HG03108 (cell line): ENCODE results near the gene KRTAP3-1.

Experiments used
- ATAC-seq: cut with Tn5 transposase; IDR thresholded peaks from one replicate; pipeline ENCODE4 v1.9.1; 2021; ENCODE audit warnings: moderate library complexity; ENCODE audit not compliant: unreplicated experiment

The KRTAP3-1 gene

GRCh38 chr17:40980596-40980995 is 28.3 kb downstream of the KRTAP3-1 start:
- no peak for ATAC-seq

GRCh38 chr17:40980117-40980516 is 28.8 kb downstream of the KRTAP3-1 start:
- ATAC-seq, result no peak

DNA sequence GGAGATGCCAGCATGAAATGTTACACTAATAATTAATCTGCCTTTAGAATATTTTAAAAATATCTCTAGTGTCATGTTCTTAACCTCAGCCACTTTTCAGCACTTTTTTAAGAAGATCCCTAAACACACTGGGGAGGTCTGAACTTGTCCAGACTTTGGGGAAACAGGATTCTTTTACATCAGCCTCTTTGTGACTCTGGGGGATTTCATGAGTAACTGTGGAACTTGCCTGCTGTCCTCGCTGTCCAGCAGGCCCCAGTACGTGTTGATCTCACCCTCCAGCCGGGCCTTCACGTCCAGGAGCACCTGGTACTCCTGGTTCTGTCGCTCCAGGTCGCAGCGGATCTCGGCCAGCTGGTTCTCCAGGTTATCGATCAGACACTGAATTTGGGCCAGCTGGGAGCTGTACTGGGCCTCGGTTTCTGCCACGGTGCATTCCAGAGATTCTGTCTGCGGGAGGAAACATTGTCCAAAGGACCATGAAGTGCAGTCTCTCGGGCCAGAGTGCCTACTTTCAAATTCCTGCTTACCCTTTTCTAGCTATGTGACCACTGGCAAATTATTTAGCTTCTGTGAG is 30.3 kb downstream of the KRTAP3-1 start:
- no peak for ATAC-seq

- no peak for ATAC-seq
These were observed 33.4 kb downstream of the KRTAP3-1 start for GRCh38 chr17:40975516-40975915.

DNA sequence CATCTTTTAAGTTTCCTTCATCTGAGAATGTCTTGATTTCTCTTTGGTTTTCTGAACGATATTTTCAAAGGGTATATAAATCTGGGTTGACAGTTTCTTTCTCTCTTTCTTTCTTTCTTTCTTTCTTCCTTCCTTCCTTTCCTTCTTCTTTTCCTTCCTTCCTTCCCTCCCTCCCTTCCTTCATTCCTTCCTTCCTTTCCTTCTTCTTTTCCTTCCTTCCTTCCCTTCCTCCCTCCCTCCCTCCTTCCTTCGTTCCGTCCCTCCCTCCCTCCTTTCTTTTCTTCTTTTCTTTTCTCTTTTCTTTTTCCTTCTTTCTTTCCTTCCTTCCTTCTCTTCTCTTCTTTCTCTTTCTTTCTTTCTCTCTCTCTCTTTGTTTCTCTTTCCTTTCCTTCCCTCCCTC is 34.6 kb downstream of the KRTAP3-1 start:
- no peak for ATAC-seq

DNA sequence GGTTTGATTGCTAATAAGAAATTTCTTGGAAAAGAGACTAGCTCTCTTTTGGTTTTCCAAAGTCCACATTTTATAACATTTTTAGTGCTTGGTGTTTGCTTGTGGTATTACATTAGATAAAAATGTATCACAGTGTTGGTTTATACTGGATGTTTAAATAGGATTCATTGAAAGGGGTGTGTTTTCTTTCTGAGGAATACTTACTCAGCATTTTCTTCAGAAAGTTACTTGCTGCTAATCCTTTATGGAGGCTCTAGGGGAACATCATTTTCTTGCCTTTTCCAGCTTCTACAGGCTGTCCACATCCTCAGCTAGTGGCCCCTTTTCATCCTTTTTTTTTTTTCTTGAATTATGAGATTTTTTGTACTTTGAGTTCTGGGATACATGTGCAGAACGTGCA is 41.3 kb downstream of the KRTAP3-1 start:
- no peak for ATAC-seq

- ATAC-seq, result no peak
These were observed 42.1 kb downstream of the KRTAP3-1 start, which contains the start of gene KRT39 for GRCh38 chr17:40966848-40967247. Gene KRT39 (minus strand): TSS chr17:40966948. CDS start chr17:40966856, 92 bp downstream.

GRCh38 chr17:40963838-40964237 is 45.1 kb downstream of the KRTAP3-1 start:
- no peak for ATAC-seq

DNA sequence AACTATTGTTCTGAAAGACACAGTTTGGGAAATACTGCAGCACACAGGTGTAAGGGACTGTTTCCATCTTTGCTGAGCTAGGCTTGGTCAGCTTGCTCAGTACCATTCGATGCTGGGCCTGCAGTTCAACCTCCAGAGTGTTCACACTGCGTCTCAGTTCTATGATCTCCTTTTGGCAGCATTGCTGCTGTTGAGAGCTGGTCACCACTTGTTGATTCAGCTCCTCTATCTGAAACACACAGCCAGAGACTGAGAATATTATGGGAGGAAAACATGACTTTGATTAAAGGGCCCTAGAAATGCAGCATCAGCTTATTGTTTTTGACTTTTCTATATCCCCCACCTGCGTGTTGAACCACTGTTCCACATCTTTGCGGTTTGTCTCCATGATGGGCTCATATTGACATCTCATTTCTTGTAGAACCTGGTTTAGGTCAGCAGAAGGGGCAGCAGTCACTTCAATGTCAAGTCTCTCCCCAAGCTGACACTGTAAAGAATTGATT is 46.8 kb downstream of the KRTAP3-1 start:
- ATAC-seq, result no peak

DNA sequence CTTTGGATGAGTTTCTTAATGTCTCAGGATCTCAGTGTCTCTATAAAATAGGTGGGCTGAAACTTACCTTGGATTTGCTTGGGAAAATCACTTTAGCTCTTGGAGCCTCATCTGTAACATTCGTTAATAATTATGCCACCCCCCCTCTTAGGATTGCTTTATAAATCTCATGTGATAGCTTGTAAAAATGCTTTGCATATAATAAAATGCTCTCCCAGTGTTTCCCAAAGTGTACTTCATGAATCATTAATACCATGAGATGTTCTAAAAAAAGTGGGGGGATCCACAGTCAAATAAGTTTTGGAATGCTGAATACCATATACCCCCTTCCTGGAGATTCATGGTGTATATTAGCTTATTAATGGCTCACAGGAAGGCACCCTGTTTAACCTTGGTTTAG is 47.3 kb downstream of the KRTAP3-1 start:
- no peak for ATAC-seq

- ATAC-seq, result no peak
These were observed 48.8 kb downstream of the KRTAP3-1 start for GRCh38 chr17:40960144-40960543.
